Measurements from ENCODE around the gene CHGA.
A peak's percentile ranks its signal among the peaks of the same experiment; 100 is the strongest.

Gene CHGA

DNA sequence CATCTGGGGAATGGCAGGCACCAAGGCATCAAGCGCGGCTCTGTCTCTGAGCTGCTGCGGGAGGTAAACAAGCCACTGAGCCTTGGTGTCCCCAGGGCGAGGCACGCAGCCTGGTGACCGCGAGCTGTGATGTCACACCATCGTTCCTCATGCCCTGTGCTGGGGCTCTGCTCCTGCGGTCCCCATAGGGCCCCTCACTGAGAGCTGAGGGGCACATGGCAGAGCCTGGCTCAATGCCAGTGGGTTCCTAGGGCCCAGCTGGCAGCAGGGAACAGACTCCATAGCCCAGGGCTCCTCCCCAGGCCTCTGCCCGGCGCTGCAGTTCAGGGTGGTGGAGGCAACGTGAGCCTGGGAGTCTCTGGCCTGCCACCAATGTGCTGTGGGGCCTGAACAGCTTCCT, 22.6 kb downstream of the CHGA start:
- DNase-seq = no peak

DNA sequence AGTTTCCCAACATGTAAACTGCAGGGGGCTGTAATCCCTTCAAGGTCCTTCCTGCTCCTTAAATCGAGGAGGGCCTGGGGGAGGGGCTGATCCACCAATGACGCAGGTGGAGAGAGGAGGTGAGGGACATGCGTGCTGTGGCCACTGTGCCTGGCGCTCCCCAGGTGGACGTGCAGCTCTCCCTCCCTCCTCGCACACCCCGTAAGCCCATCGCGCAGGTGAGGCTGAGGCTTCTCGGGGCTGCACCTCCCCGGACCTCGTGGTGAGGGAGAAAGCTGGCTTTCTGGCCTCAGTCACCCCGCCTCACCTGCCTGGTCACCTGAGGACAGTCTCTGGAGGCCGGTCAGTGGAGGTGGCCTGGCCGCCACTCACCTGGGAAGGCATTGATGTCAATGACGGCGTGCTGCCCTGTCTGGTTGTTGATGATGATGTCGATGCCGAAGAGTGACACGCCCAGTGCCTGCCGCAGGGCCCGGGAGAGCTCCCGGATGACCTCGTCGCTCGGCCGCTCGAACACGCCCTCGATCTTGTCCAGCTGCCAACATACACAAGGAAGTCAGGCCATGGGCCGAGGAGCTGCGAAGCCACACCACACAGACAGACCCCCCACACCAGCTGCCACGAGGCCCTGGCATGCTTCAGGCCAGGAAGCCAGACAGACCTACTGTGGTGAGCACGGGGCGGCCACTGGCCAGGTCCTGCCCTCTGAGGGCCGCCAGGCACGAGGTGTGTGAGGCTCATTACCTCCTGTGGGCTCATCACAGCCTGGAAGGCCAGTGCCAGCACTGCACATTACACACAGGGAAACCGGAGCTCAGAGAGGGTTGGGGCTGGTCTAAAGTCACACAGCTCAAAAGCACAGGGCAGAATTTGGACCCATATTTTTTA, 23.3 kb downstream of the CHGA start:
- DNase-seq = no peak

DNA sequence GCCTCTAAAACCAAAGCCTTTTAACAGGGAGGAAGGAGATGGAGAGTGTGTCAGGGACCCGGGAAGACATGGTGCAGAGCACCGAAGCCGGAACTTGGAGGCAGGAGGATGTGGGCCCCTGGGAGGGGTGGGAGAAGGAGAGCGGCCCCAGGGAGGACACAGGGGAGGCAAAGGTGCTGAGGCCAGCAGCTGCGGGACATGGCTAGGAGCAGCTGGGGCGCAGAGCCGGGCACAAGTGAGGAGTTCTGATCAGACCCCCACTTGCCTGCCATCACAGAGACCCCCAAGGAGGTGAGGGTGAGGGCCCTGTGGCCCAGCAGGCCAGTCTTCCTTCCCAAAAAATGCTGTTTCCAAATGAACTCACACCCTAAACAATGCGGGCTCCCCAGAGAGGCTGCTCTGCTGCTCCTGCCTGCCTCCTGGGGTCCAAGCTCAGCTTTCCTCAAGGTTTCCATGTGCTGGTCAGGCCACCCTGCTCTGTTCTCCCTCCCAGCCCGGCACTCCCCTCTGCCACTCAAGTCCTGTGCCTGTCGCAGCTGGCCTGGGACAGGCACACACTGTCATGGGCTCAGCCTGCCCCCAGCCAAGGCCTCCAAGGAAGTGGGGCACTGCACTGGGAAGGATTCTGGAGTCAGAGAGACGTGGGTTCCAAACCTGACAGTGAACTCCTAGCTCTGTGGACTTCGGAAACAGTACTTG, 24.0 kb downstream of the CHGA start:
- DNase-seq = no peak

DNA sequence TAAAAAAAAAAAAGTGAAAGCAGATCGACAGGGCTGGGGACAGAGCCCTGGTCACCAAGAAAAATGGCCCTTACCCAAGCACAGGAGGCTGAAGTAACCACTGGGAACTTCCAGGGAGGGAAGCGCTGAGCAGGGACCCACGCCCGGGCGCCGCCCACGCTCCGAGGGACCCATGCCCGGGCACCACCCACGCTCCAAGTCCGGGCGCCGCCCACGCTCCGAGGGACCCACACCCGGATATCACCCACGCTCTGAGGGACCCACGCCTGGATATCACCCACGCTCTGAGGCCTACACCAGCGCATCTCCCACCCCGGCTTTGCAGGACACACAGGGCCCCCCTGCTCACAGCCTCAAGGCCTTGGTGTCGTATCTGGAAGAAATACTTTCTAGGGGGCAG, 25.7 kb downstream of the CHGA start:
- DNase-seq = no peak

DNA sequence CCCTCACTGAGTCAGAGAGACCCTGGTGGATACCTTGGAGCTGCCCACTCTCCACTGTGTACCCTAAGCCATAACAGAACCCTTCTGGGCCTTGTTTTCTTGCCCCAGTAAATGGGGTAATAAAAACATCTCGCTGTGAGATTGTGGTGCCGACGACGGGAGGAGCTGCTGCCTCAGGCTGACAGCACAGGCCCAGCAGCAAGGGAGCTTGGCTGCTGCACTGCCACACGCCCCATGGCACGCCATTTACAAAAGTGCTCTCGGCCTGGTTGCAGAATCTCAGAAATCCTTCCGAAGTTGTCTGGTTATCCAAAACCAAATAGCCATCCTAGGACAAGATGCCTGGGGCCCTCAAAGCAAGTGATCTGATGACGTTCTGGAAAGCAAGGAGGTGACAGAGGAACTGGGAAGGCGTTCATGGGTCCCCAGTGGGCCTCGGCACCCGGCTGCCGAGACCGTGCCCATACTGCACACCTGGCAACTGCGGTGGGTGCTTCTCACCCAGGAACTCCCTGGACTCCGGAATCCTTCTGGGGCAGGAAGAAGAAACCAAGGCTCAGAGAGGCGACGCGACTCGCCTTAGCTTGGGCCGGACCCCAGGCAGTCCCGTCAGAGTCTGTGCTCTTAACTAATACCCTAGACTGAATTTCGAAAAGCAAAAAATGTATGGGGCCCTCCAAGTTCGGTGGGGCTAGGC, 26.7 kb downstream of the CHGA start:
- no peak for DNase-seq

DNA sequence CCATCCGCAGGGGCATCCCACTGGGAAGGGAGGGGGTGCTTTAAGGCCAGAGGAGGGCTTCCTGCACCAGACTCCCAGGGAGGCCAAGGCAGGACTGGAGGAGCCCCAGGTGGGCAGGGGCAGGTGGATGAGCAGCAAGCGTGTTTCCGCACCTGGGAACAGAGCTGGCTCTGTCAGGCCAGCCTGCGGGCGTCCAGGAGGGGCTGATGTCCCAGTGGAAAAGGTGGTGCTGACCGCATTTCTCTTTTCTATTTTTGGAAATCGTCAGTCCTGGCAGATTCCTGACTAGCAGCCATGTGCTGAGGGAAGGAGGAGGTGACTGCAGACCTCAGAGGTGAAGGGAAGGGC, 27.2 kb downstream of the CHGA start:
- no peak for DNase-seq

DNA sequence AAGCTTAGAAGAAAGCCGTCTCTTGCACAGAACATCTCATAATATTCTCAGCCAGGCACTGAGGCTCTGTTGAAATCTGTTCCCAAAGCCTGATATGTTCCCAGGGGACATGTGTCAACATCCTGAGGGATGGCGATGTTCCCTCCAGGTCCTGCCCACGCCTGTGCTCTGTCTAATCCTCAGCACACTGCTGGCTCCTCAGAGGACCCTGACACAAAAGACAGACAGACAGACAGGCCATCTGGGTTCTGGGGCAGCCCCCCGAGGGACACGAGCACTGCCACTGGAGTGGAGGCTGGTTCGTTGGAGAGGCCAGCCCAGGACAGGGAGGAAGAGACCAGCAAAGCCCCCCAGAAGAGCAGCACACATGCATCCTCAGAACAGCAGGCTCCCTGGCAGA, 27.8 kb downstream of the CHGA start:
- no peak for DNase-seq

DNA sequence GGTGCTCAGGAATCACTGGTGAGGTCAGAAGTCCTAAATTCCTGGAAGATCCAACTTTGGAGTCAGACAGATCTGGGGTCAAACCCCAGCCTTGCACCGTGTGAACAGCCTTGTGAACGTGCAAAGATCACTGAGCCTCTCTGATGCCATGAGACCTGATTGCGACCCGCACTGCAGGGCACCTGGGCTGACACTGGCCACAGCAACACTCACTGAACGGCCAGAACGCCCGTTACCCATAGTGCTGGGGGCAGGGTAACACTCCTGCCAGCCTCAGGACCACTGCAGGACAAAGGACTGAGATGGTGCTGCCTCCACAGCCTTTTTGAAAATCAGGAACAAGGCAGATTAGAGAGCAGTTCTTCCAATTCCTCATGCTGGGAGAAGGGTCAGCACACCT, 28.3 kb downstream of the CHGA start:
- DNase-seq = no peak

DNA sequence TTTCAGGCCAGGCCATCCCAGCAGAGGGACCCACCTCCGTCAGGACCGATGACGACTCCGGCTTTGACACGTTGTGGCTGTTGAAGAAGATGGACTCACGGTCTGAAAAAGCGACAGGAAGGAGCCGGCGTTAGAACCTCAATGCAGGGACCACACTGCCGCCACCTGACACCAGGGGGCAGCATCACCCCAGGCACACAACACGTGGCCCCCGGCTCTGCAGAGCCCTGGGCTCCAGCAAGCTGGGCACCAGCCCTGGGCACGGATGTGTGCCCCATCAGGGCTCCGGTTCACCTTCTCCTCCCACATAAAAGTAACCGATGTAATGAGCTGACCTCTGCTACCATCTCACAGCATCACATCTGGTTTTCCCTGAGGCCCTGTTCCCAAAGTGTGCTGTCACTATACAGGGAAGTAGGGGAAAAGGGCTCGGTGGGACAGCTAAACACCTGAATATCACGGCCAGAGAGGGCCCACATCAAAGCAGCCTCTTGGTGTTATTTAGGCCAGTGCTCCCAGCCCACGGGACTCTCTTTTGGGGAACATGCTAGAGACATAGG, 29.0 kb downstream of the CHGA start:
- DNase-seq = peak; percentile 47 to 80 (median 66)

DNA sequence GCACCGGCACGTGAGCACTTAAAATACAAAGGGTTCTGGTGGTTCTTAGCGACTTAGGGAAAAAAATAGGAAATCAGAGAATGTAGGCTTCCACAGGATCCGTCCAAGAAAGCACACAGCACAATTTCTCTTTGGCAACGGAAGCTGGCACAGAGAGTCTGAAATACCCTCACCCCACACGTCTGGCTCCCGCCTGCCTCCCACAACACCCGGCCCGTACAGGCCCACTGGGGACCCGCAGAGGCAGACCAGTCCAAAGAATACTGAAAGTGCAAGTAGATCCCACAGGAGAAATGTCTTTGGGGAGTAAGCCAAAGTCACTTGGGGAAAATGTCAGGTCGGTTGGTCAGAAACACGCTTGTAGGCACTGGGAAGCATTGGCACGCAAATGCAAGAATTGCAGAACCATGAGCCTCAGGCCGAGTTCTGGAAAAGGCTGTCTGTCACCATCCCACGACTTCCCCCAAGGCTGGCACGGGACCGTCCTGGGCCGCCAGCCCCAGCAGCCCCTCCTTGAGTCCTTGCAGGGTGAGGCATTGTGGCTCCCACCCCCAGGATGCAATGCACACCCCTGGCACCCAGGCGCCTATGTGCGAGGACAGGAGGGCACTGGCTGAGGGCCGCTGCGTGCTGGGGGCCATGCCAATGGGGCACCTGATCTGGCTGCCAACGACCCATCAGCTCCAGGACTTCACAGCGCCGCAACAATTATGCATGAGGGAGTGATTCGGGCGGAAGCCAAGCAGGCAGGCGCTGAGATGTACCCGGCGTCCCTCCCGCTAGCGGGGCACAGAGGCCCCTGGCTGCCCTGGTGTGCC, 29.7 kb downstream of the CHGA start:
- no peak for DNase-seq

DNA sequence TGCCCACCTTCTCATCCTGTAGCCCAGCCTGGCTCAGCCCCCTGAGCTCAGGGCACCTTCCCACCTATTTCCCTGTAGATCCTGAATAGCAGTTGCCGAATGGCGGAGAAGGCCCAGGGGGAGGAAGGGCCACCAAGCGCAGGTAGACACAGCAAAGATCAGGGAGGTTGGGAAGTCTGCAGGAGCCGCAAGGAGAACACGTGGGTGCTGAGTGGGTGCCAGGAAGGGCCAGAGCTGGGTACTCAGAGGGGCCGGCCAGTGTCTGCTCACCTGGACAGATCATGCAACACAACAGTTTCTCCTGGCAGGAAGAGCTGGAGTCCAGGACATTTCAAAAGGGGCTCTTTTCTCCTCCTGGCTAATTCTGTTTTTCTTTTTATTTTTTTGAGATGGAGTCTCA, 30.6 kb downstream of the CHGA start:
- no peak for DNase-seq

DNA sequence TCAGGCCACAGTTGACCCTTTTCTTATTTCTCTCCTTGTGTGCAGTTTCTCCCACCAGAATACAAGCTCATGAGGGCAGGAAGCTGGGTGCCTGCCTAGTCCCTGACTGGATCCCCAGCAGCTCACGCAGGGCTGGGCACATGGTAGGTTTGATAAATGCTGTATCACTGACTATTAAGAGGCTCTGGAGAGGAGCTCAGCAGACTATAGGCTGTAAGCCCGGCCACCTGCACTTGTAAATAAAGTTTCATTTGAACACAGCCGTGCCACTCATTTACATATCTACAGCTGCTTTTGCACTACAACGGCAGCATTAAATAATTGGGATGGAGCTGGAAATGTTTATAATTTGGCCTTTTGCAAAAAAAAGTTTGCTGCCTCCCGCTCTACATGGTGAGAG, 32.0 kb downstream of the CHGA start:
- DNase-seq = no peak

DNA sequence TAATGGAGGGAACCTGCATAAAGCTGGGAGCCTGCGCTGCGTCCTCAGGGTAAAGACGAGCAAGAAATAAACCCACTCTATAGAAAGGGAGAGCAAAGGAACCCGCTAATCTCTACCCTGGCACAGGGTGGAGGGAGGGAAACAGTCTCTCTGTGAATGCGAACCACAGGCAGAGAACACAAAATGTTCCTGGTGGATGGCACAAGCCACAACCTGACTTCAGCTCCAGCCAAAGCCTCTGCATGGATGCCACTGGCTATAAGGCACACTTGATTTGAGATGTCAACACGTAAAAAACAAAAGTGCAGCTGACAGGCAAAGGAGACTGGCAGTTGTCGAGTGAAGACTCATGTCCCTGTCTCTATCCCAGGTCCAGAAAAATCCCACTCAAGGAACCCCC, 32.4 kb downstream of the CHGA start:
- no peak for DNase-seq

DNA sequence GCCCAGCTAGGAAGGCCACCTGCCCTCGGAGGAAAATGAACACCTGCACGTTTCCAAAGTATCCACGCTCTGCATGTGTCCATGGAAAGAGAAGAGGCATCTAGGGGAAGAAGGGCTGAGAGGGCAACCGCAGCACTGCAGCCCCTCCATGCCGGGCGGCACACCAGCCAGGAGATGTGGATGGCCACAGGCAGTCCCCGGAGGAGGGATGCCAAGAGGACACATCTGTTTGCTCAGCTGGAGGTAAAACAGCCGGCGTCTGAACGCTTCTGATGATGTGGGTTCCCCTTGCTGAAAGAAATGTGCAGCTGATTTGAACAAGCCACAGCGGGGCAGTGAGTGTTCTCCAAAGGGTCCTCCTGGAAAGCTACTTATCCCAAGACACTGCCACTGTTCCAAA, 34.0 kb downstream of the CHGA start:
- DNase-seq = no peak

DNA sequence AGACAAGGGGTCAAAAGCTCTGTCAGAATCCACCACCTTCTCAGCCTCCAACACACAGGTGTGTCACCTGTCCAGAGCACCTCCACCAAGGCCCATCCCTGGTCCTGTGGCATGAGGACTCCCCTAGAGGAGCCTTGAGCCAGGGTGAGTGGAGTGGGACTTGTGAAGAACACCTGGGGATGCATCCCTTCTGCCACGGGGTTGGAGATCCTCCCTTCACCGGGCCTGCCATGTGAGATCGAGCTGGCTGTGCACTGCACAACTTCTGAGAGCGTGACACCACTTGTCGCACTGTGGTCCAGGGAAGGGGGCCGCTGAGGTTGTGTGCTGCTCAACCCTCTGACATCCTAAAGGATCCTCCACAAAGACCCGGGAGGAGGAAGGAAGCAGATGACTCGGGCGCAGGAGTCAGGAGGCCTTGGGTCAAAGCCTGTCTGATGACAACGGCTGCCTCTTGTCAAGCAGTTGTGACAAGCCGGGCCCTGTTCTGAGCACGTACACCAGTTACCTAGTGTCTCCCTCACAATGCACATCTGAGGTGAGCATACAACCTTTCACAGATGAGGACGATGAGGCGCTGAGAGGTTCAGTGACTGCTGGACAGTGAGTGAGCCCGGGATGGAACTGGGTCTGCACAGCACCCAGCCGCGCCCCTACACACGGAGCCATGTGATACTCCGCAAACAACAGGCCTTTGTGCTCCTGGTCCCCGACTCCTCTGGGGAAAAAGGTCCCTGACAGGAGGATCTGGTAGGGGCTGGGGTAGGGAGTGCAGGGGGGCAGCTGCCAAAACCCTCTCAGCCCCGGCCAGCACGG, 35.6 kb downstream of the CHGA start:
- no peak for DNase-seq

DNA sequence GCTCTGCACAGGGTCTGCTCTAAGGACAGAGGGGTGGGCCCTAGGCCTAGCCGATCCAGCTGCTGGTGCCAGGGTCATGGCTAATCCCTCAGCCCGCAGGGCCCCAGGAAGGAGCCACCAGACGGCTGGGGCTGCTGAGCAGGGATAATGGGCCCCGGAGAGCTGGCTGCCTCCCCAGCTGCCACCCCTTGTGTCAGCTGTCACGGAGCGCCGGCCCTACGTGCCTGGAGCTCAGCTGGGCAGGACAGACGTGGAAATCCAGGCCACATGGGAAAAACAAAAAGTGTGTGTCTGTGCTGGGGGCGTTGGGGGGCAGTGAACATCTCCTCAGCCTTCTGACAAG, 36.2 kb downstream of the CHGA start:
- DNase-seq = no peak

DNA sequence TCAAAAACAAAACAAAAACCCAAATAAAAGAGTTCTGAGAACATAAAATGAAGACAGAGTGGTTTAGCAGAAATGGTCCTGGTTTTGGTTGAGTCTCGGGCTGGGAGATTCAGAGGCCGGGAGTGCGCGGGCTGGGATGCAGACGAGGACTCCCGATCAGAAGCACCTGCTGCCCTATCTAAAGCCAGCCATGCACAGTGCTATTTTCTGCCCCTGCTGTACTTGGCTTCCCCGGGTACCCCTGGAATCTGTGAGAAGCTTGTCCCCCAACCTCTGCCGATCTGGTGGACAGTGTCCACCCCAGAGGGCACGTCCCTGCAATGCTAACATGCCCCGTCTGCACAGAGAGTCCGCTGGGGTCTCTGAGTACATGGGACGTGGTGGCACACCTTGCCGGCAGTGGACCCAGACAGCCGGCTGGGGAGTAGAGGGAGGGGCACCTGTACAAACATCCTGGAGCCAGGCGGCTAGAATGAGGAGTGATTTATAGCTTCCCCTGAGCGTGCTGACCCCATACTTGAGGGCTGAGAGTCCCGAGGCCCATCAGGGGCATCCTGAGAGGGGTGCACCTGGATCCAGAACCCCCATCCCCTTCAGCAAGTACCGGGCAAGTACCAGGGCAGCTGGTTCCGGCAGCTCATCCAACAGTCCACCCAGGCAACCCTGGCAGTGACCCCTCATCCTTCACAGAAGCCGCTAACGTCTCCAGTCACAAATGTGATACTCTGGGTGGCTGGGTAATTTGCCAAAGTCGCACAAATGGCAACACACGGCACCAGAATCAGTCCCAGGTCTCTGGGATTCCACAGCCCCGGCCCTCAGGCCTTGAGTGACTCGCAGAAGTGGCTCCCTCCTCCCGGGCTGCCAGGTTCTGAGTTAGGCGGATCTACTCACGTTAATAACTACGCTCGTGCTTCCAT, 37.1 kb downstream of the CHGA start:
- DNase-seq = no peak

DNA sequence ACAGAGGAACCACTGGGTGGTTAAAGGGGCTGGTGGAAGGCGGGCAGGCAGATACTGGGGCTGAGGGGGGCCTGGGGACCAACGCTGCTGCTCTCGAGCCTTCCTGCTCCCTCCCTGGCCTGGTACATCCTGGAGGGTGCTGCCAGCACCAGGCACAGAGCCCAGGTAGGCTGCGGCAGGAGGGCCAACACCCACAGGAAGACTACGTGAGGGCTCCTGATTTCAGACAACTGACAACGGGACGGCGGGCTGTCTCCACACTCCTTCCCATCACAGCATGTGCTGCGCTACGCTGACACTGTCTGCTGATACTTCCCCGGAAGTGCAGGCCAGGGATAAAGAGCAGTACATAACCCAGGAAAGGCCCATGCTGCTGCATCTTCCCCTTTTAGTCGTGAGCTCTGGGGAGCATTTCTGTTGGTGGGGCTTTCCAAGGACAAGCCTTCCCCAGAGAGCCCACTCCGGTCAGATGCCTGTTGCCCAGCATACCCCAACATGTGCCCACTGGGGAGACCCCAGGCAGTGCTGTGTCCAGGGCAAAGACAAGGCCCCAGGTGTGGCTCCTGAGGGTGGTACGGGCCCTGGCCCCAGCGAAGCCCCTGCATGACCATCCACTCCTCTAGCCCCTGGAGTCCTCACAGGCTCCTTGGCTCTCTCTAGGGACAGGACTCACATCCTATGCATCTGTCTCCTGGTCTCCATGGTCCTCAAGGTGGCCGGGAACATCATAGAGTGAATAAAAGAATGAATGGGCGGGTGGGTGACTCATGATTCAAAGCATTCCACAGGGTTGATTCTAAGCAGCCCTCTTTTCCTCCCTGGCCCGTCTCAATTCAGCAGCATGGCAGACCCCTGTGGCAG, 38.0 kb downstream of the CHGA start:
- no peak for DNase-seq

DNA sequence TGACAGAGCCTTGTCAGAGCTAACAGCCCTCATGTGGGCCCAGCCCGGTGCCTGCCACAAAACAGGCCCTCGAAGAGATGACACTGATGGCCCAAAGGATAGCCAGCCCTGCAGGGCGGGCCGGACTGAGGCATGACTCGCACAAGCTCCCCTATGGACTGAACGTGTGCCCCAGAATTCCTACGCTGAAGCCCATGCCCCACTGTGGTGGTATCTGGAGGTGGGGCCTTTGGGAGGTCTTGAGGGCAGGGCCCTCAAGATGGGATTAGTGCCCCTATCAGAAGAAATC, 38.6 kb downstream of the CHGA start:
- DNase-seq = no peak

Measured in stimulated activated naive CD4-positive, alpha-beta T cell (primary cell).